Upper lobe of right lung (tissue), 1 donor: ENCODE results near the gene PRKG1. TPM values are rescaled to one million over a fixed set of nuclear protein-coding genes. Genes with fewer than 3 reads are reported as not detected.

Experiments
- ATAC-seq: fragments of 200-7000 bp; cut with Tn5 transposase; one replicate; pipeline ENCODE4 v1.9.1; 2020; ENCODE audit warnings: mild to moderate bottlenecking, moderate library complexity
- DNase-seq: peaks from one replicate; pipeline ENCODE4 v3.0.0-alpha.2; 2020
- H3K27ac ChIP-seq: fragments of 200-600 bp; one replicate; pipeline ENCODE4 v1.8.0; 2022
- H3K27me3 ChIP-seq: fragments of 200-600 bp; one replicate; pipeline ENCODE4 v1.8.0; 2022; ENCODE audit warnings: mild to moderate bottlenecking
- H3K36me3 ChIP-seq: fragments of 200-600 bp; one replicate; pipeline ENCODE4 v1.8.0; 2022
- H3K4me1 ChIP-seq: fragments of 200-600 bp; one replicate; pipeline ENCODE4 v1.8.0; 2022
- H3K4me3 ChIP-seq: fragments of 200-600 bp; one replicate; pipeline ENCODE4 v1.8.0; 2022; ENCODE audit warnings: mild to moderate bottlenecking
- H3K9me3 ChIP-seq: fragments of 200-600 bp; one replicate; pipeline ENCODE4 v1.8.0; 2022
- CTCF ChIP-seq: fragments of 200-600 bp; IDR thresholded peaks from one replicate; pipeline ENCODE4 v1.8.0; 2022; ENCODE audit warnings: antibody characterized with exemption
- intact Hi-C: fragments of 100-400 bp; cut with DNase I; formaldehyde crosslinking; loops from one replicate; pipeline ENCODE4 v1.11.0; 2022
- total RNA-seq: library from RNA; stranded (reverse); fragmentation: NEBNext Ultra II Directional; extraction: Animal tissue kit (Norgen Biotek cat#: 25700); gene quantifications from one replicate; pipeline ENCODE4 v1.2.1, GENCODE V29; 2021
- donor health status: DM: no; HTN: yes; CAD: no; lungs with severe emphysema.

The PRKG1 gene
- total RNA-seq, 1 donor from 2014 or later, result 30.0 TPM

GRCh38 chr10:51076299-51076841 is 2.1 kb downstream of the PRKG1 start:
- intact Hi-C loops, result no loop called here
- no peak for TF ChIP-seq CTCF
- Histone ChIP-seq H3K4me3 (peak overlapping the region; percentile 60), H3K27me3 (no peaks in the 10 kb centered on the region), H3K27ac (no peak overlapping the region), H3K4me1 (no peaks in the 10 kb centered on the region), H3K9me3 (no peaks in the 10 kb centered on the region), H3K36me3 (no peaks in the 10 kb centered on the region)
- no peak for ATAC-seq
- no peak for DNase-seq

- Histone ChIP-seq H3K36me3 (no peaks in the 10 kb centered on the region), H3K9me3 (no peaks in the 10 kb centered on the region), H3K27me3 (no peaks in the 10 kb centered on the region), H3K4me1 (no peaks in the 10 kb centered on the region), H3K27ac (no peak overlapping the region), H3K4me3 (peak overlapping the region; percentile 60)
- intact Hi-C loops, result no loop called here
- no peak for TF ChIP-seq CTCF
- DNase-seq (no peak), ATAC-seq (no peak)
Measured at GRCh38 chr10:51077074-51077473, 2.8 kb downstream of the PRKG1 start.

GRCh38 chr10:51077507-51077906 is 3.2 kb downstream of the PRKG1 start:
- no peak for ATAC-seq
- no peak for TF ChIP-seq CTCF
- intact Hi-C loops, result no loop called here
- H3K9me3 ChIP-seq, result no peaks in the 10 kb centered on the region
- H3K27ac ChIP-seq, result no peak overlapping the region
- H3K27me3 ChIP-seq, result no peaks in the 10 kb centered on the region
- H3K36me3 ChIP-seq, result no peaks in the 10 kb centered on the region
- no peak overlapping the region for H3K4me3 ChIP-seq
- no peak for DNase-seq
- no peaks in the 10 kb centered on the region for H3K4me1 ChIP-seq

- Histone ChIP-seq H3K9me3 (no peaks in the 10 kb centered on the region), H3K4me3 (no peak overlapping the region), H3K27ac (no peak overlapping the region), H3K4me1 (no peaks in the 10 kb centered on the region), H3K36me3 (no peaks in the 10 kb centered on the region), H3K27me3 (no peaks in the 10 kb centered on the region)
- DNase-seq (no peak), ATAC-seq (no peak)
- intact Hi-C loops, result no loop called here
- no peak for TF ChIP-seq CTCF
Measured at GRCh38 chr10:51079331-51079730, 5.0 kb downstream of the PRKG1 start.

GRCh38 chr10:51079766-51080165 is 5.5 kb downstream of the PRKG1 start:
- Histone ChIP-seq H3K27me3 (no peaks in the 10 kb centered on the region), H3K4me3 (no peak overlapping the region), H3K27ac (no peak overlapping the region), H3K9me3 (no peaks in the 10 kb centered on the region), H3K36me3 (no peaks in the 10 kb centered on the region), H3K4me1 (no peaks in the 10 kb centered on the region)
- intact Hi-C loops, result no loop called here
- ATAC-seq (no peak), DNase-seq (no peak)
- TF ChIP-seq CTCF, result no peak
